ENCODE results near the gene THOC6. TPM values are rescaled to one million over a fixed set of nuclear protein-coding genes. Genes with fewer than 3 reads are reported as not detected.

THOC6 gene
- total RNA-seq, 1 experiment from 2014 or later: 76.5 TPM

DNA sequence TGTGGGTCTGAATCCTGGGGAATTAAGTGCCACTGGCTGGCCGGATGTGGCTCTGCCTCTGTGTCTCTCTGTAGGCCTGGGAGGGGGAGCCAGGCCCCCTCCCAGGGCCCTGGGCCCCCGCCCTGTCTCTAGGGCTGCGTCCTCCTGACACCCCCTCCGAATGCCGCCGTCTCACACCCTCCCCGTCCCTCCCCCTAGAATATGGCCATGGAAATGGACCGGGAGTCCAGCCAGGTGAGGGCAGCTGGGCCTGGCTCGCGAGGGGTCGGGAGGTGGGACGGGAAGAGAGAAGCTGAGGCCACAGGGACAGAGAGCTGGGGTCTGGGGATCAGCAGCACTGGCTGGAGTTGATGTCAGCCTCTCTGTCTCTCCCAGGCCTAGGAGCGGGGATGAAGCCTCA lies 27.5 kb upstream of the THOC6 start:
- TF ChIP-seq SMAD3 (CRISPR knock-in tag; IDR thresholded peaks at IDR 0.05; ENCODE audit: borderline replicate concordance) (no peak), ETV6 (CRISPR knock-in tag; IDR thresholded peaks at IDR 0.05) (no peak), TEAD1 (CRISPR knock-in tag; IDR thresholded peaks at IDR 0.05) (no peak), JAZF1 (CRISPR knock-in tag; IDR thresholded peaks at IDR 0.05) (no peak), NFATC4 (CRISPR knock-in tag; IDR thresholded peaks at IDR 0.05) (no peak)
- DNase-seq (ENCODE audit: low spot score): no peak
- Mint-ChIP-seq H3K4me1 (no peaks in the 10 kb centered on the region; the same call in 1 of the 2 replicates), H3K27me3 (ENCODE audit: low read depth) (no peaks in the 10 kb centered on the region), H3K27ac (no peak overlapping the region), H3K9me3 (no peaks in the 10 kb centered on the region), H3K36me3 (no peaks in the 10 kb centered on the region), H3K4me3 (no peak overlapping the region)
- POLR2A ChIA-PET: interaction anchor here (0.6 to 0.8 kb wide), 2 partner anchors 11 to 16 kb away, joined by 3 read pairs; no protein-coding TSS in a partner anchor
- CTCF ChIA-PET: interaction anchor here (1.0 to 2.3 kb wide), 8 partner anchors 13 to 113 kb away, joined by 3 to 14 read pairs (median 4); partner anchors contain the start of genes CLDN6 and FLYWCH2
- ATAC-seq: no peak

DNA sequence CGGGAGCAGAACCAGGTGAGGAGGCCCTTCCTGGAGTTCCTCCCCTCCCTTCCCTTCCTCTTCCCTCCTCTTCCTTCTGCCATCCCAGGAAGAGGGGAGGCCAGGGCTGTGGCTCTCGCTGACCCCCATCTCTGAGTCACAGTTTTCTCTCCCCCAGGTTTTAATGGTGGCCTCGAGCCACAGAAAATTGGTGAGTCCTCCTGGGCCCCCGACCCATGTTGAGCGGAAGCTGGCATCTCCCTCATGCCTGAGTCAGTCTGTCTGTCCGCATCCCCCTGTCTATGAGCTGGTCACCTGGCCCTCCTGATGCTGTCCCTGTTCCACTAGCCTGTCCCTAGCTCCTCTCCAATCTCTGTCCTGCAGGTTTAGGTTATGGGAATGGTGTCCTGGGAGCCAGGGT lies 23.9 kb upstream of the THOC6 start:
- Mint-ChIP-seq H3K4me3 (no peak overlapping the region), H3K4me1 (peaks cover 5% of the 10 kb centered on the region), H3K36me3 (no peaks in the 10 kb centered on the region), H3K9me3 (no peaks in the 10 kb centered on the region), H3K27ac (no peak overlapping the region), H3K27me3 (ENCODE audit: low read depth) (no peaks in the 10 kb centered on the region)
- ATAC-seq: no peak
- no peak for TF ChIP-seq NR2C2 (CRISPR knock-in tag; IDR thresholded peaks at IDR 0.05)
- TF ChIP-seq NR1H2 (CRISPR knock-in tag; IDR thresholded peaks at IDR 0.05): no peak
- TF ChIP-seq RELA (CRISPR knock-in tag; IDR thresholded peaks at IDR 0.05; ENCODE audit: borderline replicate concordance): no peak
- TF ChIP-seq ZNF317 (CRISPR knock-in tag; IDR thresholded peaks at IDR 0.05; ENCODE audit: borderline replicate concordance, low read depth): no peak
- no peak for TF ChIP-seq NR3C1 (CRISPR knock-in tag; conservative IDR thresholded peaks at IDR 0.05; ENCODE audit: low read depth)
- ChIA-PET CTCF (interaction anchor here (1.1 to 13.4 kb wide), 3 partner anchors 9 to 30 kb away, joined by 3 to 355 read pairs (median 13); no protein-coding TSS in a partner anchor), POLR2A (interaction anchor here (13.9 kb wide), 1 partner anchor 22 kb away, joined by 502 read pairs; the partner anchor contains the start of genes CLDN6, HCFC1R1, THOC6 and TNFRSF12A)
- DNase-seq (ENCODE audit: low spot score): no peak

DNA sequence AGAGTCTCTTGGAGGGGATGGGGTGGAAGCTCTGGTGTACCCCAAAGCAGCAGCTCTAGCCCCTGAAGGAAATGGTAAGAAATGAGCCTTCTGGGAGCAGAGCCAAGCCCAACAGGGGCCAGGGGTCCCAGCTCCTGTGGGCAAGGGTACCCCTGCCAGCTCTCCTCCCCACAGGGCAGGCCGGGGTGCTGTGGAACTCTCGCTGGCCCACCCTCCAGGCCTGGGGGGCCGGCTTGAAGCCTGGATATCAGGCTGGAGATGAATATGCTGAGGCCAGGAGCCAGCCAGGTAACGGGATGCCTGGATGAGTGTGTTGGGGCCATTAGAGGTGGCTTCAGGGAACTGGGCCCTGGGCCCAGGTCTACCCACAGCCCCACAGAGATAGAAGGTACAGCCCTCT lies 23.3 kb upstream of the THOC6 start:
- DNase-seq (ENCODE audit: low spot score): no peak
- H3K27ac Mint-ChIP-seq: no peak overlapping the region
- no peaks in the 10 kb centered on the region for H3K27me3 Mint-ChIP-seq (ENCODE audit: low read depth)
- no peaks in the 10 kb centered on the region for H3K36me3 Mint-ChIP-seq
- peaks cover 8% of the 10 kb centered on the region for H3K4me1 Mint-ChIP-seq
- no peak overlapping the region for H3K4me3 Mint-ChIP-seq
- no peak for ATAC-seq
- no peaks in the 10 kb centered on the region for H3K9me3 Mint-ChIP-seq
- POLR2A ChIA-PET: interaction anchor here (1.0 to 13.9 kb wide), 3 partner anchors 21 to 31 kb away, joined by 3 to 502 read pairs (median 3); partner anchors contain the start of genes CLDN6, HCFC1R1, THOC6 and TNFRSF12A
- CTCF ChIA-PET: interaction anchor here (0.9 to 13.4 kb wide), 15 partner anchors 9 to 162 kb away, joined by 3 to 355 read pairs (median 6); partner anchors contain the start of genes CLDN6, CLDN9, HCFC1R1 and THOC6
- TF ChIP-seq MYBL2 (CRISPR knock-in tag; IDR thresholded peaks at IDR 0.05): no peak
- no peak for TF ChIP-seq HMGA2 (CRISPR knock-in tag; IDR thresholded peaks at IDR 0.05)
- no peak for TF ChIP-seq ESRRA (CRISPR knock-in tag; IDR thresholded peaks at IDR 0.05; ENCODE audit: borderline replicate concordance)
- TF ChIP-seq, protein P1, sequence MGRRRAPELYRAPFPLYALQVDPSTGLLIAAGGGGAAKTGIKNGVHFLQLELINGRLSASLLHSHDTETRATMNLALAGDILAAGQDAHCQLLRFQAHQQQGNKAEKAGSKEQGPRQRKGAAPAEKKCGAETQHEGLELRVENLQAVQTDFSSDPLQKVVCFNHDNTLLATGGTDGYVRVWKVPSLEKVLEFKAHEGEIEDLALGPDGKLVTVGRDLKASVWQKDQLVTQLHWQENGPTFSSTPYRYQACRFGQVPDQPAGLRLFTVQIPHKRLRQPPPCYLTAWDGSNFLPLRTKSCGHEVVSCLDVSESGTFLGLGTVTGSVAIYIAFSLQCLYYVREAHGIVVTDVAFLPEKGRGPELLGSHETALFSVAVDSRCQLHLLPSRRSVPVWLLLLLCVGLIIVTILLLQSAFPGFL (CRISPR knock-in tag; IDR thresholded peaks at IDR 0.05; ENCODE audit: borderline replicate concordance): no peak
- no peak for TF ChIP-seq CDX4 (CRISPR knock-in tag; IDR thresholded peaks at IDR 0.05; ENCODE audit: borderline replicate concordance)
- TF ChIP-seq JUN (CRISPR knock-in tag; IDR thresholded peaks at IDR 0.05): no peak
- no peak for TF ChIP-seq MAX (CRISPR knock-in tag; IDR thresholded peaks at IDR 0.05)
- no peak for TF ChIP-seq FOXP1 (CRISPR knock-in tag; IDR thresholded peaks at IDR 0.05; ENCODE audit: borderline replicate concordance)
- no peak for TF ChIP-seq E2F1 (CRISPR knock-in tag; IDR thresholded peaks at IDR 0.05)
- no peak for TF ChIP-seq SOX15 (CRISPR knock-in tag; IDR thresholded peaks at IDR 0.05)
- no peak for TF ChIP-seq ERG (CRISPR knock-in tag; IDR thresholded peaks at IDR 0.05)
- no peak for TF ChIP-seq ZNF121 (CRISPR knock-in tag; IDR thresholded peaks at IDR 0.05)
- no peak for TF ChIP-seq AR (CRISPR knock-in tag; IDR thresholded peaks at IDR 0.05)
- TF ChIP-seq ZNF423 (CRISPR knock-in tag; IDR thresholded peaks at IDR 0.05): no peak
- no peak for TF ChIP-seq NR1H2 (CRISPR knock-in tag; IDR thresholded peaks at IDR 0.05)

All from WTC11 (cell line).